GM20000 (cell line): ENCODE results near the gene WWOX.

Source experiments
- DNase-seq: peaks from one replicate; pipeline ENCODE4 v3.0.0; 2012; ENCODE audit warnings: low spot score
- CTCF ChIP-seq: IDR thresholded peaks from 2 replicates; pipeline ENCODE4 v1.5.1; 2012; ENCODE audit warnings: mild to moderate bottlenecking, control low read depth; ENCODE audit errors: extremely low read depth, missing control alignments

Gene WWOX

GRCh38 chr16:78117391-78117790 lies 17.9 kb downstream of the WWOX start:
- no peak for TF ChIP-seq CTCF
- no peak for DNase-seq

GRCh38 chr16:78118469-78119025 lies 19.1 kb downstream of the WWOX start:
- no peak for DNase-seq
- no peak for TF ChIP-seq CTCF

- no peak for TF ChIP-seq CTCF
- DNase-seq, result peak; percentile 45
Measured at GRCh38 chr16:78122774-78123315, 23.4 kb downstream of the WWOX start.

- no peak for DNase-seq
- no peak for TF ChIP-seq CTCF
Measured at GRCh38 chr16:78125112-78125844, 25.8 kb downstream of the WWOX start.

GRCh38 chr16:78126662-78127061 lies 27.2 kb downstream of the WWOX start:
- DNase-seq, result no peak
- no peak for TF ChIP-seq CTCF

- TF ChIP-seq CTCF, result no peak
- no peak for DNase-seq
Measured at GRCh38 chr16:78127130-78127529, 27.7 kb downstream of the WWOX start.

GRCh38 chr16:78128913-78129312 lies 29.5 kb downstream of the WWOX start:
- no peak for DNase-seq
- no peak for TF ChIP-seq CTCF
